GM23248 (cell line): Measurements from ENCODE around the gene ADGRL3. TPM values are rescaled to one million over a fixed set of nuclear protein-coding genes. Genes with fewer than 3 reads are reported as not detected.

Source experiments
- DNase-seq: peaks from one replicate; pipeline ENCODE4 v3.0.0-alpha.2; 2015
- H2AFZ ChIP-seq: fragments of 200-600 bp; sonication (generic); 2 replicates; pipeline ENCODE4 v1.6.1; 2016; ENCODE audit warnings: antibody characterized with exemption
- H3F3A ChIP-seq: fragments of 200-600 bp; sonication (generic); 2 replicates; pipeline ENCODE4 v1.6.1; 2016; ENCODE audit warnings: mild to moderate bottlenecking, antibody characterized with exemption, mixed run types; ENCODE audit not compliant: insufficient read depth
- H3K27ac ChIP-seq: fragments of 200-600 bp; sonication (generic); 2 replicates; pipeline ENCODE4 v1.5.1; 2016; ENCODE audit warnings: mild to moderate bottlenecking
- H3K27me3 ChIP-seq: fragments of 200-600 bp; sonication (generic); replicated peaks from 2 replicates; pipeline ENCODE4 v1.6.1; 2016; ENCODE audit warnings: mild to moderate bottlenecking; ENCODE audit not compliant: insufficient read depth
- H3K36me3 ChIP-seq: fragments of 200-600 bp; sonication (generic); 2 replicates; pipeline ENCODE4 v1.6.1; 2016; ENCODE audit warnings: low read depth, mild to moderate bottlenecking
- H3K4me1 ChIP-seq: fragments of 200-600 bp; sonication (generic); 2 replicates; pipeline ENCODE4 v1.6.1; 2016; ENCODE audit warnings: mild to moderate bottlenecking; ENCODE audit not compliant: insufficient read depth
- H3K4me2 ChIP-seq: fragments of 200-600 bp; sonication (generic); one replicate; pipeline ENCODE4 v1.6.1; 2016; ENCODE audit warnings: mild to moderate bottlenecking; ENCODE audit not compliant: unreplicated experiment
- H3K4me3 ChIP-seq: fragments of 200-600 bp; sonication (generic); 2 replicates; pipeline ENCODE4 v1.5.1; 2016; ENCODE audit warnings: mild to moderate bottlenecking
- H3K79me2 ChIP-seq: fragments of 200-600 bp; sonication (generic); 2 replicates; pipeline ENCODE4 v1.6.1; 2016; ENCODE audit warnings: mild to moderate bottlenecking; ENCODE audit not compliant: insufficient read depth
- H3K9ac ChIP-seq: fragments of 200-600 bp; sonication (generic); 2 replicates; pipeline ENCODE4 v1.6.1; 2016; ENCODE audit warnings: mild to moderate bottlenecking
- H3K9me2 ChIP-seq: fragments of 200-600 bp; sonication (generic); 2 replicates; pipeline ENCODE4 v1.6.1; 2016; ENCODE audit warnings: mixed run types, mild to moderate bottlenecking, moderate library complexity; ENCODE audit not compliant: insufficient read depth
- H3K9me3 ChIP-seq: fragments of 200-600 bp; sonication (generic); one replicate; pipeline ENCODE4 v1.6.1; 2017; ENCODE audit warnings: low read depth
- H4K20me1 ChIP-seq: fragments of 200-600 bp; sonication (generic); 2 replicates; pipeline ENCODE4 v1.6.0; 2016; ENCODE audit not compliant: insufficient read depth
- EZH2 ChIP-seq: fragments of 200-600 bp; sonication (generic); IDR thresholded peaks from 2 replicates; pipeline ENCODE4 v1.6.1; 2018; ENCODE audit warnings: antibody characterized with exemption, mild to moderate bottlenecking; ENCODE audit not compliant: insufficient read depth, poor library complexity, severe bottlenecking
- EZH2phosphoT487 ChIP-seq: fragments of 200-600 bp; sonication (generic); IDR thresholded peaks from 2 replicates; pipeline ENCODE4 v1.6.1; 2018; ENCODE audit warnings: antibody characterized with exemption, moderate library complexity, mild to moderate bottlenecking, low read depth; ENCODE audit not compliant: insufficient read depth
- in situ Hi-C: fragments of 300-500 bp; cut with MboI; formaldehyde crosslinking; loops from 2 replicates; pipeline ENCODE4 v1.15.0; 2020
- polyA plus RNA-seq: library from polyadenylated mRNA; unstranded; fragments of >200 nt; fragmentation: Nextera tagmentation; extraction: Ambion mirVana; gene quantifications from 2 replicates; pipeline ENCODE4 v1.2.1, GENCODE V29; 2016
- small RNA-seq: library from RNA; depleted of rRNA; stranded (forward); fragments of <200 nt; gene quantifications from one replicate; pipeline ENCODE3, GENCODE V24; 2014; ENCODE audit warnings: low read depth, low replicate concordance
- total RNA-seq: library from RNA; depleted of rRNA; stranded (reverse); fragments of >200 nt; shearing (Covaris generic); gene quantifications from 2 replicates; pipeline ENCODE4 v1.2.3, GENCODE V29; 2014

Gene ADGRL3
- total and polyA plus RNA-seq, 2 experiments from 2014 or later, result not detected

DNA sequence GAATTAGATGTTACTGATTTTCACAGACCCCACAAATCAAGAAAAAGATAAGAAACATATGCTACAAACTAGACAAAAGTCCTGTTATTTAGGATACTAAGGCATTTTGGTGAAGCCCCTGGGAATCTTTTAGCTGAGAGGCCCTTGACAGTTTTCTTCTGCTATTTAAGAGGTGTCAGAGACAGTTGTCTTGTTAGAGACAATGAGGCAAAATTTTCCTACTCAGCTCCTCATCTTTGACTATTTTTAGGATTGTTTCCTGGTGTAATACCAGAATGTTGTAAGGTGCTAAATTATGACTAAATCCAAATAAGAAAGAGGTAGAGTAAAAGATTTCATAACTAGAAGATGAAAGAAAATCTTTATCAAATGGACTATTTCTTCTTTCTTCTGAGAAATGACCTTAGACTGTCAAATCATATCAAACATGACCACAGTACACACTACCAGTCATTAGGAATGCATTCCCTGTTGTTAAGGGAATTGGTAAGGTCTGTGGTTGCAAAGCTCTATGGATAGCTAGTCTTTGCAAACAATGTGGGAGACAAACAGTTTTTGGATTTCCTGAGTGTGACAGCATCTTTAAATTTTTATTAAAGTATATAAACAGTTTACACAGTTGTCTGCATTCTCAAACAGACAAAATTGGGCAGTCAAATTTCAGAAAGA is 926.1 kb downstream of the ADGRL3 start:
- no peaks in the 10 kb centered on the region for H3K36me3 ChIP-seq
- H3K9me3 ChIP-seq, result no peaks in the 10 kb centered on the region
- no peak for DNase-seq
- no peaks in the 10 kb centered on the region for H3K27me3 ChIP-seq
- no peak overlapping the region for H3K27ac ChIP-seq
- in situ Hi-C loops, result no loop called here
- H2AFZ ChIP-seq, result no peak overlapping the region
- H3F3A ChIP-seq, result no peaks in the 10 kb centered on the region
- H3K4me3 ChIP-seq, result no peak overlapping the region
- no peaks in the 10 kb centered on the region for H3K4me1 ChIP-seq
- no peaks in the 10 kb centered on the region for H3K9me2 ChIP-seq
- no peak for TF ChIP-seq EZH2
- TF ChIP-seq EZH2phosphoT487, result no peak
- no peaks in the 10 kb centered on the region for H3K79me2 ChIP-seq
- H3K9ac ChIP-seq, result no peak overlapping the region
- no peaks in the 10 kb centered on the region for H4K20me1 ChIP-seq
- no peak overlapping the region for H3K4me2 ChIP-seq

Small RNA genes within 50 kb of the gene (small RNA-seq; reads per million reads assigned to genes)
- not detected for gene RF00019
